Left lung (tissue), 10 donors: ENCODE results near the gene RMRP. TPM values are rescaled to one million over a fixed set of nuclear protein-coding genes. Genes with fewer than 3 reads are reported as not detected.

Source experiments
- ATAC-seq: fragments of 200-7000 bp; cut with Tn5 transposase; one replicate; pipeline ENCODE4 v1.9.1; 2020; ENCODE audit warnings: moderate library complexity
- DNase-seq, 4 donors: peaks; one replicate each; pipeline ENCODE4 v3.0.0-alpha.2; 2013 to 2020
- H3K27ac ChIP-seq, 2 donors: fragments of 200-600 bp; sonication (generic) in 1 of 2; one replicate each; pipeline versions ENCODE4 v1.5.0 to v1.8.0; 2020 to 2021
- H3K27me3 ChIP-seq, 2 donors: fragments of 200-600 bp; sonication (generic) in 1 of 2; one replicate each; pipeline versions ENCODE4 v1.5.0 to v1.8.0; 2020 to 2021
- H3K36me3 ChIP-seq, 2 donors: fragments of 200-600 bp; sonication (generic) in 1 of 2; one replicate each; pipeline versions ENCODE4 v1.5.0 to v1.8.0; 2020 to 2021
- H3K4me1 ChIP-seq, 2 donors: fragments of 200-600 bp; one replicate each; pipeline ENCODE4 v1.8.0; 2021
- H3K4me3 ChIP-seq, 2 donors: fragments of 200-600 bp; sonication (generic) in 1 of 2; one replicate each; pipeline versions ENCODE4 v1.5.0 to v1.8.0; 2020 to 2021; ENCODE audit warnings: mild to moderate bottlenecking in 1 of 2
- H3K9me3 ChIP-seq, 2 donors: fragments of 200-600 bp; sonication (generic) in 1 of 2; one replicate each; pipeline versions ENCODE4 v1.5.0 to v1.8.0; 2020 to 2021
- CTCF ChIP-seq, 2 donors: fragments of 200-600 bp; sonication (generic) in 1 of 2; IDR thresholded peaks; one replicate each; pipeline versions ENCODE4 v1.5.0 to v1.8.0; 2021; ENCODE audit warnings: antibody characterized with exemption in 2 of 2
- intact Hi-C, 2 donors: fragments of 100-400 bp; cut with DNase I; formaldehyde crosslinking; loops; one replicate each; pipeline versions ENCODE4 v1.11.2 to v1.14.2; 2022
- polyA plus RNA-seq, 6 donors: library from polyadenylated mRNA; unstranded; fragments of 120-200 nt; gene quantifications; one replicate each; pipeline ENCODE4 v1.2.1, GENCODE V29; 2013; ENCODE audit not compliant: insufficient read length in 6 of 6
- total RNA-seq, 2 donors: library from RNA; stranded (reverse); fragmentation: NEBNext Ultra II Directional; extraction: Animal tissue kit (Norgen Biotek cat#: 25700); gene quantifications; one replicate each; pipeline ENCODE4 v1.2.1, GENCODE V29; 2021
- donor health status: DM: no; HTN: yes; CAD: no.
- donor health status: DM: no; HTN: no; CAD: no.

RMRP gene
- total and polyA plus RNA-seq, 8 donors = 27,227 to 27,465 TPM; not detected in 6

- peak; percentile 30 for ATAC-seq
- H3K36me3 ChIP-seq = no peaks in the 10 kb centered on the region
- no peaks in the 10 kb centered on the region for H3K9me3 ChIP-seq
- H3K27ac ChIP-seq = no peak within 1 kb of the TSS
- H3K4me3 ChIP-seq = no peak within 1 kb of the TSS
- DNase-seq = no peak
- H3K27me3 ChIP-seq = peaks cover 9 to 30% of the 10 kb centered on the region in 2 donors
- H3K4me1 ChIP-seq = peaks cover 6 to 12% of the 10 kb centered on the region in 2 donors
- no peak for TF ChIP-seq CTCF (IDR thresholded peaks at IDR 0.05)
- intact Hi-C loops = no loop called here
Observed at GRCh38 chr9:35673132-35674024, 15.6 kb upstream of the RMRP start, which contains the start of gene CA9. Gene CA9, plus strand, starts transcription at chr9:35673928. Its CDS starts 32 bp downstream, at chr9:35673960.

GRCh38 chr9:35669331-35670145 is 11.7 kb upstream of the RMRP start:
- no peak overlapping the region for H3K4me3 ChIP-seq
- intact Hi-C loops = loop anchor here in 1 of 2 donors (10.0 kb wide), 1 partner anchor 55 kb away; no protein-coding TSS in a partner anchor
- TF ChIP-seq CTCF (IDR thresholded peaks at IDR 0.05) = no peak

GRCh38 chr9:35667939-35668338 is 10.1 kb upstream of the RMRP start:
- intact Hi-C loops = loop anchor here in 1 of 2 donors (10.0 kb wide), 1 partner anchor 57 kb away; no protein-coding TSS in a partner anchor
- H3K27ac ChIP-seq = no peak overlapping the region
- ATAC-seq (no peak), DNase-seq (no peak)
- no peaks in the 10 kb centered on the region for H3K27me3 ChIP-seq
- no peak for TF ChIP-seq CTCF (IDR thresholded peaks at IDR 0.05)
- H3K9me3 ChIP-seq = no peaks in the 10 kb centered on the region
- H3K4me3 ChIP-seq = no peak overlapping the region
- no peaks in the 10 kb centered on the region for H3K36me3 ChIP-seq
- H3K4me1 ChIP-seq = peaks cover 0 to 20% of the 10 kb centered on the region in 2 donors

More at GRCh38 chr9:35669331-35670145, 11.7 kb upstream of the RMRP start:
- Histone ChIP-seq H3K27ac (no peak overlapping the region), H3K9me3 (no peaks in the 10 kb centered on the region), H3K4me1 (peaks cover 0 to 16% of the 10 kb centered on the region in 2 donors), H3K36me3 (no peaks in the 10 kb centered on the region), H3K27me3 (peaks cover 0 to 4% of the 10 kb centered on the region in 2 donors)
- ATAC-seq = no peak
- no peak for DNase-seq

DNA sequence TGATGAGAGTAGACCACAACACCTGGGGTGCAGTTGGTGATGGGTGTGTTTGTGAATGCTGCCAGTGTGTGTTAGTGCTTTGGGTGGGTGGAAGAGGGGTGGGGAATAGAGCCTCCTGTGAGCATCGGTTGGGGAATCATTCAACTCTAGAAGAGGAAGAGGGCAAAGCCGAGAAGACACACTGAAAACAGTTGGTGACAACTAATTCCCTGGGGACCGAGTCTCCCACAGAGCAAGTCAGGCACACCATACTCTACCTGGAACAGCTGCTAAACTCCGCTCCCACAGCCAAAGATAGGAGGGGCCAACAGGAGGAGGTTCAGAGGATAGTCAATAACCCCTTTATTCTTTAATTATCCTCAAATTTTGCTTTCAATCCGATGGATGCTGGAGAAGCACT is 8.7 kb upstream of the RMRP start:
- Histone ChIP-seq H3K27me3 (no peaks in the 10 kb centered on the region), H3K4me1 (peaks cover 0 to 33% of the 10 kb centered on the region in 2 donors), H3K27ac (no peak overlapping the region), H3K4me3 (no peak overlapping the region), H3K9me3 (no peaks in the 10 kb centered on the region), H3K36me3 (peaks cover 0 to 6% of the 10 kb centered on the region in 2 donors)
- TF ChIP-seq CTCF (IDR thresholded peaks at IDR 0.05) = no peak
- intact Hi-C loops = loop anchor here in 1 of 2 donors (10.0 kb wide), 1 partner anchor 58 kb away; no protein-coding TSS in a partner anchor
- no peak for DNase-seq
- ATAC-seq = no peak
